HG03442 (cell line): ENCODE data around the gene HOXD11.

Source experiments
- ATAC-seq: cut with Tn5 transposase; IDR thresholded peaks from one replicate; pipeline ENCODE4 v1.9.1; 2021; ENCODE audit warnings: mild to moderate bottlenecking, moderate library complexity; ENCODE audit not compliant: unreplicated experiment

HOXD11 gene

GRCh38 chr2:176106581-176107539, at the start of gene HOXD11:
HOXD11 (plus strand) TSS chr2:176107280; CDS start chr2:176107356, 76 bp downstream.
- ATAC-seq: no peak

GRCh38 chr2:176063958-176064357, 43.1 kb upstream of the HOXD11 start:
- ATAC-seq: peak; percentile 64

GRCh38 chr2:176066645-176067588, 40.2 kb upstream of the HOXD11 start:
- no peak for ATAC-seq

DNA sequence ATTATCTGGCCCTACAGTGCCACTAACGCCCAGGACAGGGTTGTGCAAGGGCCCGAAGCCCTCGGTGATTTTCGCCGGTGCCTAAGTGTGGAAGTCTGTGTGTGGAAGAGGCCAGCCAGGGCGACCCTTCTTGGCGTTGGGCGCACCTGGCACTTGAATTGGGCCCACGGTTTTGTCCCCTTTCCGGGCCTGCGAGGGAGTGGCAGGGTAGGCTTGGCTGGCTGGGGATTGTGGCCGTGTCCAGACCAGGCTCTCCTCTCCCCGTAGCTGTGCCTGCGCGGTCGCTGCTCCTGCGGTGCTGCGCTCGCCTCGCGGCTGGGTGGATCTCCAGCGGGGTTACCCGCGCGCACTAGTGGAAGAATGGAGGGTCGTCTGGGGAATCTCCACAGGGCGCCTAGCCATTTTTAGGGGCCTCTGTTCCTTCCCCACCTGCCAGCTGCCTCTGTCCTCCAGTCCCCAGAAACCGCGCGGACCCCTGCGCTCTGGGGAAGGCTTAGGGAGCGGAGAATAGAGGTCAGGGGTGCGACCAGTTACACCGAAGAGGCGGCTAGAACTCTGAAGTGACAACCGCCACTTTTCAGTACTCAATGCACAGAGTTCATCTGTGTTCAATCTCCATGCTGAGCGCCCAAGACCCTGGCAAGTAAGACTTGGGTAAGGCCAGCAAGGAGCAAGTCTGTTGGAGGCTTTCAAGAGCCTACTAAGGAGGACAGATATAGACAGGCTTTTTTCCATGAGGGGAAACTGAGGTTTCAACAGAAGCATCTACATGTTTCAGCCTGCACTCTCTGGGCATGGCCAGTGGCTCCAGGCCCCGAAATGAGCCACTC, 39.3 kb upstream of the HOXD11 start:
- ATAC-seq: no peak

DNA sequence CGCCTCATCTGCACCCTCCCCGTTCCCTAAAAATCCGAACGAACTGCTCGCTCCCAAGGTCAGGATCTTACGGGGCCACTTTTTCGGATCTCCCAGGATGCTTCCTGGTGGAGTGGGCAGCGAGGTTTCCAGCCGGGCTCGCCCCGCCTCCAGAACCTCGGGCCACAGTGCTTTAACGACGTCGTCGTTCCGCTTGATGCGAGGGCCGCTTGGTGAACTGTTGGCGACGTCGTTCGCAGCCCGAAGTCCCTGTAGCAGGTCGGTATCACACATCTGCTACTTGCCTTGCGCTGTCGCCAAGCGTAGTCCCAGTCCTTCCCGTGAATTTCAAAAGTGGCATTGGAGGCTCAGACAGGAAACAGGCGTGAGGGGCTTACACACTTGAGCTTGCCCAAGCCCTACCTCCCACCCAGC, 38.7 kb upstream of the HOXD11 start:
- ATAC-seq: no peak

DNA sequence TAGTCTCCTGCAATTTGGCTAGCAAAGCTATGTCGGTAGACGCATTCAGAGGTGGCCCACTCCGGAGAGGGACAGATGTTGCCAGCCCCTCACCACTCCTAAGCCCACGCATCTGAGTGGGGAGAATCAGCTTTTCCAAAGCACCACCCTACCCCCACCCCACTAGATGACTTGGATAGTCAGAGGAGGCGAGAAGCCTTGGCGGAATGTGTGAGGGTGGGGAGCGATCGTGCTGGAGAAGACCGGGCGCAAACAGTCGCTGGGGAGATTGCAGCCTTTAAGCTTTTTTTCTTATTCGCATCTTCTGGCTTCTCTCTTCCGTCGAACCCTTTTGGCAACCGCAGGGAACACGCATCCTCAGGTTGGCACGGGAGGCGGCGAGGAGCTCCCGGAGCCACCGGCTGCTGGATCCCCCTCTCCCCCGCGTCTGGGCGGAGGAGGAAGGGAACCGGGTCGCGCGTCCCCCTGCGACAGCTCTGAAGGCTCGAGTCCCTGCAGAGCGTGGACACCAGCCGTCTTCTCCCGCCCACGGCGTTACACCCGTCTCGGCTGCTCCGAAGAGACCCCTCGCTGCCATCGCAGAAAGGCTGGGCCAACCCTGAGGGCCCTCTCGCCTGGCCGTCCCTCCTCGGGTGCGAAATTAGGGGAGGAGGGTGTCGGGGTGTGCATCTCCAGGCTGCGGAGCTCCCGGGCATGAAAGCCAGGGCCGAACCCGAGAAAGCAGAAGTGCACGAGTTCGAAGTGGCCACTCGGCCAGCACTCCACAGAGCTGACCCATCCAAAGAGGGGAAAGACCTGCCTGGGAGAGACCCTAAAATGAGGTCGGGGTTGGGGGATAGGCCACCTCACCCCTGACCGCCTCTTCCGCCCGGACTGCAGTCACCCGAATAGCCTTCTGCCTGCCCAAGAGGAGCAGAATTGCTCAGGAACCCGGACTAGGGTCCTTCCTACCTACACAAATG, 35.5 kb upstream of the HOXD11 start:
- ATAC-seq: no peak

DNA sequence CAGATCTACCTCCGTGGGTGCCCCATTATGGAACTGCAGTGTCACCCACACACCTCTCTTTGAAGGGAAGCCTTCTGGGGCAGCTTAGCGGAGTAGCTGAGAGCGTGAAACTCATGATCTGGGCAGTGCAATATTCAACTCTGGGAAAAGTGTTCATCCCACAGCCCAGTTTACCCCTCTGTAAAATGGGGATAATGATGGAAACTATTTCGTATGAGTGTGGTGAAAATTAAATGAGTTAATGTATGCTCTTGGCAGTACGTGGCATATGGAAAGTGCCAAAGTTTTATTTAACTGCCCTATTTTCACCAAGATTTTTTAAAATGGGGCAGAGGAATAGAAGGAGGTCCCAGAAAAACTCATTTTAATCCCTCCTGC, 34.8 kb upstream of the HOXD11 start:
- ATAC-seq: no peak

DNA sequence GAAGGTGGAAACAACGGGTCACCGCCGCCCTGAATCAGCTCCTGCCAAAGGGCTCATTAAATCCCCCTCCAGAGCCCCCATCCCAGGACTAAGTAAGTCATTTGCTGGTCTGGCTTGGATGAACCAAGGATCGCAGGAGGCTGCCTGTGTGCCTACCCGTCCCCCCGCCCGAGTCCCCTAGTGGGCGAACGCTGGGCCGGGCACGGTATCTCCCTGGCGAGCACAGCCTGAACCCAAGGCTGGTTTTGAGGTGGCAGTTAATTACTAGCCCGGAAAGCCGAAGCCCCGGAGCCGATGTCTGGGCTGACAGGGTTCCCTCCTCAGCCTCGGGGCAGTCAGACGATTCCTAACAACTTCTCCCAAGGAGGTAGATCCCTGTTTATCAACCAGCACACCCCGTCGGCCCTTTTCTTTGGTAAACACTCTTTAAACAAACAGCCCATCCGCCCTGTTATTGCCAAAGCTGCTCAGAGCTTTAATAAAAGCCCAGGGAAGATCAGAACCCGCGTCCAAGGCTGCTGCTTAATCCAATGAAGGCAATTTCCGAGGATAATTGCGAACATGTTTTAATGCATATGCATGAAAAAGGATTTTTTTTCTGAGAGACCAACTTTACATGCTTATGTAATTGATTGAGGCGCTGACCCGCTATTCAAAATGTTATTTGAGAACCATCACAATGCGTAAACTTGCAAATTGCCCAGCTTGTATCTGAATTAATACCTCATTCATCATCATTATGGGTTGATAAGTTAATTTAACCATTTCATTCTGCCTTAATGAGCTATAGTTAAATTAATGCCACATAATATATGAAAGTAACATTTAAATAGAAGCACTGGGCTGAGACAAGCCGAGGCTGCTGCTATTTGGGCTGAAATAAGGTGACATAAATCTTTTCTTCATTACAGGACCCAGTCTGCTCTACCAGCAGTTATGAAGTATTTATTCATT, 33.9 kb upstream of the HOXD11 start:
- no peak for ATAC-seq

DNA sequence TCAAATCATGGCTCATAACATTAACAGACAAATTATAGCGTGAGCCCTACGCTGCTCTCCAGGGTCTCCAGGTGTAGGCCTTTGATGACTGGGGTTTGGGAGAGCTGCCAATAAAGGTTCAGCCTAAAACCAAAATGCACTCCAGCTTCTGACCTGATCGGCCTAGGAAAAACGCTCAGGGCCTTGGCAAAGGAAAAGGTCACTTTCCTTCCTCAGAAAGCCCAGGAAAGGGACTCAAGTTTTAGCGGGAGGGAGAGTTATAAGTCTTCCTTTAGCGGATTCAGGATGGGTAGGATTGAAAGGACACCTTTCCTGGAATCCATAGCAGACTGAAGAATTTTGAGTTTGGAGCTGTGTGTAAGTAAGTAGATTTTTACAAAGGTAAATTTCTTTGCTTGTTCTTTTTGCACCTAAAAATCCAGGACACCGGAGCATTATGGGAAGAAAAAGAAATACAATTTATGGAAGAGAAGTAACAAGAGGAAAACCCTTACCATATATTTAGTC, 32.1 kb upstream of the HOXD11 start:
- ATAC-seq: no peak

DNA sequence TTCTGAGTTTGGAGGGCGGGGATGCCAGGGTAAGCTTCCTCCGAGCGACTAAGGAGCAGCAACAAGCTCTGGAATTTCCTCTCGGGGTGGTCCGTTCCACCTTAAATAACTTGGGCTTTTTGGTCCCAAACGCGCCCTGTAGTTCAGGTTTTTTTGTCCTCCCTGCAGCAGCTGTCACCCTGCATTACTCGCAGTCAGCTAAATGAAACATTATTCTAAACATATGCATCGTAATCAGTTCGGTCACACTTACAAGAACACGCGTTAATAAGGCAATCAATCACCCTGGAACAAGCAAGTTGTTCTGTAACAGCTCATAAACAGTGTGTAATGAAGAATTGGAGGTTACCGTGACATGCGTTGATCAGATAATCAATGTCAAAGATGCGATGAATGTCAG, 31.6 kb upstream of the HOXD11 start:
- no peak for ATAC-seq

- no peak for ATAC-seq
These were observed 31.0 kb upstream of the HOXD11 start for GRCh38 chr2:176076063-176076462.

GRCh38 chr2:176076796-176077195, 30.3 kb upstream of the HOXD11 start:
- ATAC-seq: no peak

DNA sequence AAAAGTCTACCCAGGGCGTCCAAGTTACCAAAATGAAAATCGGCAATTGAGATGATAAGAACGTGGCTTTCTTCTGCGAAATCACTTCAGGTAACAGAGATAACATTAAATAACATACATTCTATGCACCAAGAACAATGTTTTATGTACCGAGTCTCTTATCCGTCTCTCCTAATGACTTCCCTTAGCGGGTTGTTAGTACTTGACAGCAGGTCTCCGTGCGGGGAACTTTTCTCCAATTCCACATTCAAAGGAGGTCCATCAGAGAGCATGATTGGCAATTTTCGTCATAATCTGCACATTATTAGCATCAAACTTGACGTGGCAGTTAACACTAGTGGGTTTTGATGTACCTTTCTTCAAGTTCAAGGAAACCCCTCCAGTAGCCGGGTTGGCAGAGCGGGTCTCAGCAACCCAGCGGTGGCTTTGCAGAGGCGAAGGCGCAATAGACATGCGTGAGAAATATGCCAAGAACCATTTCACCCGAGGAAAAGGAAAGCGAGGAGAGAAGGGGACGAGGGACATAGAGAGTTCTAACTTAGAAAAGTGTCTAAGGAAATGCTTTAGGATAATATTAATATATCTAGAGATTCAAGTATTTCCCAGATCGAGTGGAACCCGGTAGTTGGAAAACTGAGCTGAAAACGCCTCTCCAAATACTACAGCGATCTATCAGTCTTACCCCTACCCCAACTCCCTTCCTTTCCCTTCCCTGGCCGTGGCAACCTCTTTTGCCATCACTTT, 28.4 kb upstream of the HOXD11 start:
- no peak for ATAC-seq

- ATAC-seq: no peak
These were observed 27.7 kb upstream of the HOXD11 start for GRCh38 chr2:176079285-176079830.

- no peak for ATAC-seq
These were observed 27.1 kb upstream of the HOXD11 start for GRCh38 chr2:176079831-176080539.

- no peak for ATAC-seq
These were observed 26.3 kb upstream of the HOXD11 start for GRCh38 chr2:176080540-176081375.
